LNCaP clone FGC (cell line): ENCODE data around the gene NPIPA5.
"Not testable (repeated sequence)": the region's sequence is repeated elsewhere in the genome, so short reads cannot be mapped to it uniquely, and the experiment has no call there.

Source experiments
- DNase-seq: peaks from one replicate; pipeline ENCODE4 v3.0.0-alpha.2; 2011; ENCODE audit warnings: low read depth
- H3K4me3 ChIP-seq: 2 replicates; pipeline ENCODE4 v1.5.1; 2011; ENCODE audit warnings: mild to moderate bottlenecking, low read depth, low read length, control low read depth
- CTCF ChIP-seq: IDR thresholded peaks from 2 replicates; pipeline ENCODE4 v1.5.1; 2012; ENCODE audit warnings: mild to moderate bottlenecking; ENCODE audit not compliant: control insufficient read depth, insufficient read depth; ENCODE audit errors: extremely low read depth

Gene NPIPA5

GRCh38 chr16:15398618-15399316, 20.7 kb upstream of the NPIPA5 start:
- DNase-seq: no peak
- TF ChIP-seq CTCF: no peak
- no peak overlapping the region for H3K4me3 ChIP-seq

- peak overlapping the region; percentile 63 for H3K4me3 ChIP-seq
- DNase-seq: no peak
- TF ChIP-seq CTCF: no peak
Observed at GRCh38 chr16:15396948-15397594, 19.0 kb upstream of the NPIPA5 start.

GRCh38 chr16:15396509-15396829, 18.4 kb upstream of the NPIPA5 start:
- DNase-seq: not testable (repeated sequence)
- H3K4me3 ChIP-seq: peak overlapping the region; percentile 63

- H3K4me3 ChIP-seq: peak within 1 kb of the TSS; percentile 63
- peak; percentile 25 for DNase-seq
Observed at GRCh38 chr16:15395631-15396508, 17.8 kb upstream of the NPIPA5 start, which contains the start of gene MPV17L. TSS of gene MPV17L (plus strand) at chr16:15395754. CDS start at chr16:15395898, 144 bp downstream.

- not testable (repeated sequence) for H3K4me3 ChIP-seq, DNase-seq
Observed at GRCh38 chr16:15393025-15393424, 14.9 kb upstream of the NPIPA5 start.

- H3K4me3 ChIP-seq, DNase-seq: not testable (repeated sequence)
Observed at GRCh38 chr16:15389916-15390315, 11.8 kb upstream of the NPIPA5 start.

- H3K4me3 ChIP-seq, DNase-seq: not testable (repeated sequence)
Observed at GRCh38 chr16:15388060-15388459, 10.0 kb upstream of the NPIPA5 start.

GRCh38 chr16:15382810-15383209, 4.7 kb upstream of the NPIPA5 start:
- not testable (repeated sequence) for DNase-seq, H3K4me3 ChIP-seq

GRCh38 chr16:15357495-15357894, 20.6 kb downstream of the NPIPA5 start:
- not testable (repeated sequence) for DNase-seq, H3K4me3 ChIP-seq

GRCh38 chr16:15354846-15355245, 23.2 kb downstream of the NPIPA5 start:
- not testable (repeated sequence) for H3K4me3 ChIP-seq, DNase-seq

- H3K4me3 ChIP-seq, DNase-seq: not testable (repeated sequence)
Observed at GRCh38 chr16:15352852-15353251, 25.2 kb downstream of the NPIPA5 start.

GRCh38 chr16:15351745-15352144, 26.3 kb downstream of the NPIPA5 start:
- DNase-seq: not testable (repeated sequence)

GRCh38 chr16:15351251-15351650, 26.8 kb downstream of the NPIPA5 start:
- not testable (repeated sequence) for DNase-seq, H3K4me3 ChIP-seq

More at GRCh38 chr16:15351745-15352144, 26.3 kb downstream of the NPIPA5 start:
- not testable (repeated sequence) for H3K4me3 ChIP-seq

- H3K4me3 ChIP-seq, DNase-seq: not testable (repeated sequence)
Observed at GRCh38 chr16:15348721-15349120, 29.4 kb downstream of the NPIPA5 start.

- H3K4me3 ChIP-seq, DNase-seq: not testable (repeated sequence)
Observed at GRCh38 chr16:15342337-15342736, 35.8 kb downstream of the NPIPA5 start.

- DNase-seq, H3K4me3 ChIP-seq: not testable (repeated sequence)
Observed at GRCh38 chr16:15338986-15339385, 39.1 kb downstream of the NPIPA5 start.
